WTC11 (cell line): ENCODE results near the gene LENEP. TPM values are rescaled to one million over a fixed set of nuclear protein-coding genes. Genes with fewer than 3 reads are reported as not detected.
A peak's percentile ranks its signal among the peaks of the same experiment; 100 is the strongest.

Experiments
- ATAC-seq: fragments of 200-7000 bp; cut with Tn5 transposase; 2 replicates; pipeline ENCODE4 v1.10.0; 2021; ENCODE audit warnings: mild to moderate bottlenecking, moderate library complexity
- CTCF ChIA-PET: fragments of 300-600 bp; sonication (Branson Sonifier 250); formaldehyde crosslinking; loops from one replicate; lab custom pipeline; 2021; ENCODE audit warnings: antibody characterized with exemption; lab: Charles Lee
- POLR2A ChIA-PET: fragments of 350-600 bp; sonication (Branson Sonifier 250); formaldehyde crosslinking; loops from one replicate; lab custom pipeline; 2021; ENCODE audit warnings: antibody characterized with exemption; lab: Charles Lee
- DNase-seq: peaks from one replicate; pipeline ENCODE4 v3.0.0; 2021; ENCODE audit warnings: low spot score
- H3K27ac Mint-ChIP-seq: 2 replicates; pipeline ENCODE4 v1.8.0; 2021; ENCODE audit warnings: mixed read lengths
- H3K27me3 Mint-ChIP-seq: 2 replicates; pipeline ENCODE4 v1.8.0; 2021; ENCODE audit warnings: low read depth, mild to moderate bottlenecking, moderate library complexity, mixed read lengths
- H3K36me3 Mint-ChIP-seq: 2 replicates; pipeline ENCODE4 v1.8.0; 2021; ENCODE audit warnings: mixed read lengths
- H3K4me1 Mint-ChIP-seq: 2 replicates; pipeline ENCODE4 v1.8.0; 2022; ENCODE audit warnings: mixed read lengths
- H3K4me3 Mint-ChIP-seq: 2 replicates; pipeline ENCODE4 v1.8.0; 2021; ENCODE audit warnings: mild to moderate bottlenecking, moderate library complexity, mixed read lengths
- H3K9me3 Mint-ChIP-seq: 2 replicates; pipeline ENCODE4 v1.8.0; 2021; ENCODE audit warnings: mixed read lengths
- CDX4 ChIP-seq: fragments of 250-450 bp; sonication (Bioruptor Pico); IDR thresholded peaks from 2 replicates; pipeline ENCODE4 v1.9.0; 2021; ENCODE audit warnings: moderate library complexity, mild to moderate bottlenecking, inconsistent platforms, borderline replicate concordance
- EMX1 ChIP-seq: fragments of 250-450 bp; sonication (Bioruptor Pico); IDR thresholded peaks from 2 replicates; pipeline ENCODE4 v1.8.0; 2021; ENCODE audit warnings: mild to moderate bottlenecking
- GABPB1 ChIP-seq: sonication (generic); formaldehyde crosslinking; IDR thresholded peaks from 2 replicates; pipeline ENCODE4 v1.8.1; 2023; ENCODE audit warnings: mild to moderate bottlenecking, missing genetic modification reagents
- NFYB ChIP-seq: sonication (generic); formaldehyde crosslinking; conservative IDR thresholded peaks from 2 replicates; pipeline ENCODE4 v1.8.0; 2022; ENCODE audit warnings: low read depth, missing genetic modification reagents
- PRDM15 ChIP-seq: sonication (generic); formaldehyde crosslinking; IDR thresholded peaks from 2 replicates; pipeline ENCODE4 v1.8.0; 2022; ENCODE audit warnings: missing genetic modification reagents
- TCF7 ChIP-seq: sonication (generic); formaldehyde crosslinking; IDR thresholded peaks from 2 replicates; pipeline ENCODE4 v1.8.0; 2022; ENCODE audit warnings: mild to moderate bottlenecking, low read depth, missing genetic modification reagents, moderate library complexity
- TEAD4 ChIP-seq: sonication (generic); formaldehyde crosslinking; IDR thresholded peaks from 2 replicates; pipeline ENCODE4 v1.8.0; 2022; ENCODE audit warnings: mild to moderate bottlenecking, missing genetic modification reagents
- USF2 ChIP-seq: sonication (generic); formaldehyde crosslinking; IDR thresholded peaks from 2 replicates; pipeline ENCODE4 v1.8.1; 2023; ENCODE audit warnings: mild to moderate bottlenecking, missing genetic modification reagents, moderate library complexity
- ZNF121 ChIP-seq: sonication (generic); formaldehyde crosslinking; IDR thresholded peaks from 2 replicates; pipeline ENCODE4 v1.8.0; 2023; ENCODE audit warnings: missing genetic modification reagents
- ZNF263 ChIP-seq: sonication (generic); formaldehyde crosslinking; IDR thresholded peaks from 2 replicates; pipeline ENCODE4 v1.8.1; 2022; ENCODE audit warnings: low read depth, mild to moderate bottlenecking, moderate library complexity, missing genetic modification reagents
- ZNF281 ChIP-seq: sonication (generic); formaldehyde crosslinking; IDR thresholded peaks from 2 replicates; pipeline ENCODE4 v1.8.0; 2023; ENCODE audit warnings: mild to moderate bottlenecking, missing genetic modification reagents
- total RNA-seq: library from RNA; stranded (reverse); gene quantifications from 3 replicates; pipeline ENCODE4 v1.2.3, GENCODE V29; 2021
- TF ChIP-seq, protein P1 (sequence below): sonication (generic); formaldehyde crosslinking; IDR thresholded peaks from 2 replicates; pipeline ENCODE4 v1.8.0; 2022; ENCODE audit warnings: mild to moderate bottlenecking, missing genetic modification reagents
- TF ChIP-seq, protein P2 (sequence below): fragments of 250-450 bp; sonication (Bioruptor Pico); IDR thresholded peaks from 2 replicates; pipeline ENCODE4 v1.9.0; 2021; ENCODE audit warnings: mild to moderate bottlenecking
- TF ChIP-seq, protein P3 (sequence below): sonication (generic); formaldehyde crosslinking; IDR thresholded peaks from 2 replicates; pipeline ENCODE4 v1.8.1; 2022; ENCODE audit warnings: low read depth, missing genetic modification reagents, borderline replicate concordance
- TF ChIP-seq, protein P4 (sequence below): sonication (generic); formaldehyde crosslinking; IDR thresholded peaks from 2 replicates; pipeline ENCODE4 v1.8.1; 2022; ENCODE audit warnings: mild to moderate bottlenecking, moderate library complexity, missing genetic modification reagents

The LENEP gene
- total RNA-seq, 1 experiment from 2014 or later: 1.2 TPM

- TF ChIP-seq, protein P1, sequence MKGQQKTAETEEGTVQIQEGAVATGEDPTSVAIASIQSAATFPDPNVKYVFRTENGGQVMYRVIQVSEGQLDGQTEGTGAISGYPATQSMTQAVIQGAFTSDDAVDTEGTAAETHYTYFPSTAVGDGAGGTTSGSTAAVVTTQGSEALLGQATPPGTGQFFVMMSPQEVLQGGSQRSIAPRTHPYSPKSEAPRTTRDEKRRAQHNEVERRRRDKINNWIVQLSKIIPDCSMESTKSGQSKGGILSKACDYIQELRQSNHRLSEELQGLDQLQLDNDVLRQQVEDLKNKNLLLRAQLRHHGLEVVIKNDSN (CRISPR knock-in tag): peak; percentile 86
- TF ChIP-seq USF2 (CRISPR knock-in tag) (peak; percentile 91), TEAD4 (CRISPR knock-in tag) (no peak), PRDM15 (CRISPR knock-in tag) (peak; percentile 75), NFYB (CRISPR knock-in tag) (peak; percentile 58; the same call in 1 of the 2 replicates)
- TF ChIP-seq, protein P2, sequence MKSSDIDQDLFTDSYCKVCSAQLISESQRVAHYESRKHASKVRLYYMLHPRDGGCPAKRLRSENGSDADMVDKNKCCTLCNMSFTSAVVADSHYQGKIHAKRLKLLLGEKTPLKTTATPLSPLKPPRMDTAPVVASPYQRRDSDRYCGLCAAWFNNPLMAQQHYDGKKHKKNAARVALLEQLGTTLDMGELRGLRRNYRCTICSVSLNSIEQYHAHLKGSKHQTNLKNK (CRISPR knock-in tag): peak; percentile 52; the same call in 1 of the 2 replicates
Observed at GRCh38 chr1:154955718-154956543, 37.5 kb upstream of the LENEP start, which contains the start of gene PBXIP1 (continued).

- peaks cover 13% of the 10 kb centered on the region for H3K36me3 Mint-ChIP-seq
- ATAC-seq (peak; percentile 17), DNase-seq (no peak)
- peak overlapping the region; percentile 97 for H3K4me3 Mint-ChIP-seq
- TF ChIP-seq CDX4 (CRISPR knock-in tag) (no peak), EMX1 (CRISPR knock-in tag) (0 out of 2 replicates have a peak, but pooled peaks have one; percentile 35)
- peaks cover 56% of the 10 kb centered on the region for H3K4me1 Mint-ChIP-seq
- no peaks in the 10 kb centered on the region for H3K27me3 Mint-ChIP-seq
- ChIA-PET POLR2A (interaction anchor here (0.8 to 4.6 kb wide), 10 partner anchors 11 to 237 kb away, joined by 3 to 66 read pairs (median 5); partner anchors contain the start of genes CKS1B, FLAD1, KCNN3 and PMVK), CTCF (interaction anchor here (0.6 to 3.8 kb wide), 27 partner anchors 15 to 410 kb away, joined by 3 to 77 read pairs (median 4); partner anchors contain the start of genes ADAM15, KRTCAP2, LENEP and PMVK)
- peak overlapping the region; percentile 99; the same call in 1 of the 2 replicates for H3K27ac Mint-ChIP-seq
- no peaks in the 10 kb centered on the region for H3K9me3 Mint-ChIP-seq
Observed at GRCh38 chr1:154956544-154956941, 36.8 kb upstream of the LENEP start.

GRCh38 chr1:154957091-154957657, 36.2 kb upstream of the LENEP start:
- DNase-seq: no peak
- Mint-ChIP-seq H3K4me3 (peak overlapping the region; percentile 97), H3K27ac (0 out of 2 replicates have a peak overlapping the region, but pooled peaks have one; percentile 9), H3K4me1 (peaks cover 56% of the 10 kb centered on the region), H3K36me3 (peaks cover 13% of the 10 kb centered on the region), H3K27me3 (no peaks in the 10 kb centered on the region), H3K9me3 (no peaks in the 10 kb centered on the region)
- no peak for ATAC-seq
- CTCF ChIA-PET: interaction anchor here (0.6 to 3.8 kb wide), 13 partner anchors 15 to 134 kb away, joined by 3 to 77 read pairs (median 4); partner anchors contain the start of genes LENEP, PMVK and SHC1
- POLR2A ChIA-PET: interaction anchor here (0.8 to 4.6 kb wide), 7 partner anchors 10 to 237 kb away, joined by 3 to 66 read pairs (median 8); partner anchors contain the start of genes CKS1B, FLAD1, PMVK and SHC1
- TF ChIP-seq, protein P1 (CRISPR knock-in tag): no peak
- TF ChIP-seq ZNF121: no peak
- TF ChIP-seq TCF7 (CRISPR knock-in tag): no peak
- TF ChIP-seq, protein P3, sequence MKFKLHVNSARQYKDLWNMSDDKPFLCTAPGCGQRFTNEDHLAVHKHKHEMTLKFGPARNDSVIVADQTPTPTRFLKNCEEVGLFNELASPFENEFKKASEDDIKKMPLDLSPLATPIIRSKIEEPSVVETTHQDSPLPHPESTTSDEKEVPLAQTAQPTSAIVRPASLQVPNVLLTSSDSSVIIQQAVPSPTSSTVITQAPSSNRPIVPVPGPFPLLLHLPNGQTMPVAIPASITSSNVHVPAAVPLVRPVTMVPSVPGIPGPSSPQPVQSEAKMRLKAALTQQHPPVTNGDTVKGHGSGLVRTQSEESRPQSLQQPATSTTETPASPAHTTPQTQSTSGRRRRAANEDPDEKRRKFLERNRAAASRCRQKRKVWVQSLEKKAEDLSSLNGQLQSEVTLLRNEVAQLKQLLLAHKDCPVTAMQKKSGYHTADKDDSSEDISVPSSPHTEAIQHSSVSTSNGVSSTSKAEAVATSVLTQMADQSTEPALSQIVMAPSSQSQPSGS: no peak
- TF ChIP-seq GABPB1: no peak
- no peak for TF ChIP-seq ZNF263 (CRISPR knock-in tag)
- TF ChIP-seq, protein P4, sequence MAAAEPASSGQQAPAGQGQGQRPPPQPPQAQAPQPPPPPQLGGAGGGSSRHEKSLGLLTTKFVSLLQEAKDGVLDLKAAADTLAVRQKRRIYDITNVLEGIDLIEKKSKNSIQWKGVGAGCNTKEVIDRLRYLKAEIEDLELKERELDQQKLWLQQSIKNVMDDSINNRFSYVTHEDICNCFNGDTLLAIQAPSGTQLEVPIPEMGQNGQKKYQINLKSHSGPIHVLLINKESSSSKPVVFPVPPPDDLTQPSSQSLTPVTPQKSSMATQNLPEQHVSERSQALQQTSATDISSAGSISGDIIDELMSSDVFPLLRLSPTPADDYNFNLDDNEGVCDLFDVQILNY (CRISPR knock-in tag): no peak
- no peak for TF ChIP-seq ZNF281 (CRISPR knock-in tag)
